Measurements from ENCODE around the gene GPR141.

DNA sequence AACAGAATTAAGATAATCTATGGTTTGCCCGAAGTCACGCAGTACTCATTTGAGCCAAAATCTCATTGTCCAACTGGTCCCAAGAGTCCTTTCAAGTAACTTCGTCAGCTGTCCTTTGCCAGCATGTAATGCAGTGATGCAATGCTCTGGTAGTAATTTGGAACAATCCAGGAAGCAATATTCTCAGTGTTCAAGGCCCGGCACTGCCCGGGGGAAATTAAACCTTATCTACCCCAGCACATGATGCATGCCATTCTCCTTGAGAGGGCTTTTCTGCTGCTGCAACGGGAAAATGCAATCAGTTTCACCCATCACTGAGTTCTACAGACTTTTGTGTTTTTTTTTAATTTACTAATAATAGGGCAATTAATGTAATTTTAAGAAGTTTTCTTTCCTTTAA, 87.3 kb downstream of the GPR141 start:
- TF ChIP-seq, protein P1, sequence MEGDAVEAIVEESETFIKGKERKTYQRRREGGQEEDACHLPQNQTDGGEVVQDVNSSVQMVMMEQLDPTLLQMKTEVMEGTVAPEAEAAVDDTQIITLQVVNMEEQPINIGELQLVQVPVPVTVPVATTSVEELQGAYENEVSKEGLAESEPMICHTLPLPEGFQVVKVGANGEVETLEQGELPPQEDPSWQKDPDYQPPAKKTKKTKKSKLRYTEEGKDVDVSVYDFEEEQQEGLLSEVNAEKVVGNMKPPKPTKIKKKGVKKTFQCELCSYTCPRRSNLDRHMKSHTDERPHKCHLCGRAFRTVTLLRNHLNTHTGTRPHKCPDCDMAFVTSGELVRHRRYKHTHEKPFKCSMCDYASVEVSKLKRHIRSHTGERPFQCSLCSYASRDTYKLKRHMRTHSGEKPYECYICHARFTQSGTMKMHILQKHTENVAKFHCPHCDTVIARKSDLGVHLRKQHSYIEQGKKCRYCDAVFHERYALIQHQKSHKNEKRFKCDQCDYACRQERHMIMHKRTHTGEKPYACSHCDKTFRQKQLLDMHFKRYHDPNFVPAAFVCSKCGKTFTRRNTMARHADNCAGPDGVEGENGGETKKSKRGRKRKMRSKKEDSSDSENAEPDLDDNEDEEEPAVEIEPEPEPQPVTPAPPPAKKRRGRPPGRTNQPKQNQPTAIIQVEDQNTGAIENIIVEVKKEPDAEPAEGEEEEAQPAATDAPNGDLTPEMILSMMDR (IDR thresholded peaks at IDR 0.05; ENCODE audit: low read length), result no peak
- TF ChIP-seq EZH2 (optimal IDR thresholded peaks at IDR 0.05; ENCODE audit: low read depth, low read length), result no peak
- TF ChIP-seq EZH2phosphoT487 (IDR thresholded peaks at IDR 0.05; ENCODE audit: low read length), result no peak

Measured in MM.1S (cell line).